ENCODE results near the gene PRG3.

PRG3 gene

GRCh38 chr11:57335343-57336110, 45.4 kb downstream of the PRG3 start, which contains the start of gene SSRP1:
Gene SSRP1 (minus strand): TSS chr11:57335892. CDS start chr11:57335121, 771 bp downstream.
- peak; percentile 87 for DNase-seq

- no peak for DNase-seq
These were observed 46.0 kb downstream of the PRG3 start for GRCh38 chr11:57335023-57335342.

- no peak for DNase-seq
These were observed 48.1 kb downstream of the PRG3 start for GRCh38 chr11:57332694-57333440.

- DNase-seq = no peak
These were observed 49.2 kb downstream of the PRG3 start for GRCh38 chr11:57331720-57332119.

- no peak for DNase-seq
These were observed 50.9 kb downstream of the PRG3 start for GRCh38 chr11:57330029-57330428.

- DNase-seq = no peak
These were observed 53.2 kb downstream of the PRG3 start for GRCh38 chr11:57327721-57328120.
